Body of pancreas (tissue), 2 donors: Measurements from ENCODE around the gene DNAH7. TPM values are rescaled to one million over a fixed set of nuclear protein-coding genes. Genes with fewer than 3 reads are reported as not detected.

ENCODE experiments used
- total RNA-seq, 2 donors: library from RNA; depleted of rRNA; stranded (reverse); fragments of >200 nt; gene quantifications; one replicate each; pipeline ENCODE4 v1.1.0, GENCODE V29; 2016

DNAH7 gene
- total RNA-seq, 2 donors from 2014 or later, result 7.8 to 11.2 TPM

Other genes with a start within 250 kb of the DNAH7 start
- gene STK17B, start 102.7 kb upstream of the DNAH7 start, total RNA-seq, result 10 to 100 TPM in 1 of 2 donors, 1 to 10 TPM in 1; 7.9 to 16.9 TPM